Activated CD4-positive, alpha-beta T cell treated with anti-CD3 and anti-CD28 coated beads, Interleukin-10, Interleukin-2, amounts not matched to agents 100 ng/mL and 50 ng/mL, durations not matched to agents 16 hours and 8 hours (primary cell): Measurements from ENCODE around the gene THADA.

ENCODE experiments used
- DNase-seq: peaks from one replicate; pipeline ENCODE4 v3.0.0-alpha.2; 2020

The THADA gene

DNA sequence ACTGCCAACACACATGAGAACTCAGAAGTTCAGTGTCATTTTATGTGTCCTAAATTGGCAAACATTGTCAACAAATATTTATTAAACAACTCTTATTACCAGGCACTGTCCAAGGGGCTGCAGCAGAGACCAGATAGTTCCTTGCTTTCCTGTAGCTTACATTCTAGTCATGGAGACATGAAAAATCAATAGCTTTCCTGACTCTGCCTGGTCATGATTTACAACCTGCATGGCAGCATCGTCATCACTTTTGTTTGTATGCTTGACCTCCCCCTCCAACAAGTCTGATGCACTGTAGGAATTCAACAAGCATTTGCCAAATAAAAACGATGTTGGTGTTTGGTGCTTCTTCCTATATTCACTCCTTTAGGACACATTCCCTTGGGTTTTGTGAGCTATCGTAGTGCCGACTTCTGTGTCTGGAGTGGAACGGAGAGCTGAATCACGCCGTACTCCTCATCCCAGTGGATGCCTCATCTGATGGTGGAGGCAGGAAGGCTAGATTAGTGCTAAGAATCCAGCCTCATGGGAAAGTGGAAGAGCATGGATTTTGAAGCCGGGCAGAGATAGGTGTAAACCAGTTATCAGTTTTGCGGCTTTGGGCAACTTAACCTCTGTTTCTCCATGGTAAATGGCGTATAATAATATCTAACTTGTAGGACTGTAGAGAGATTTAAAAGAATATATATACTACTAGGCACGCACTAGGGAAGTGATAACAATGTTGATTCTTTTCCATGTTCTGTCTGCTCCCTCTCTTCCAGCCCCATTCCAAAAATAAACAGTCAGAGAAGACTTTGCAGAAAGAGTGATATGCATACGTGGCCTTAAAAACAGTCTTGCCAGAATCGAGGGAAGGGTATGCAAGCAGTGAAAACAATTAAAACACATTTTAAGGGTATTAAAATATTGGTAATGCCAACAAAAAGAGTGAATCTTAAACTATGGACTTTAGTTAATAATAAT is 249.0 kb downstream of the THADA start:
- no peak for DNase-seq

DNA sequence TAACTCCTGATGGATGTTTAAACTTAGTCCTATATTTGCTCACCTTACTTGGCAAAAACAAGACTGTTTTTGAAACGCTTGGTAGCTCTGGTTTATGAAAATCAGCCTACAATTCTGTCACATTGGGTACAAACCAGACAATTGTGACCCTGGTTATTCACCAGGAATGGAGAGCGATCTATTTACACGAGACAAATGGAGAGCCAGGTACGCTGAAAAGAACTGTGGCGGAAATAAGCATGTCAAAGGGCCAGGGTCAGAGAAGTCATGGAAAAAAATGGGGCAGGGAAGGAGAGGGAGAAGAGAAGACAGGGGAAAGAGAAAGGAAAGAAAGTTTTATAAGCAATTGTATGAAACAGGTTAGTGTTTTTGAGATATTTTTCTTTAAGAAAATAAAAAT is 250.0 kb downstream of the THADA start:
- no peak for DNase-seq

DNA sequence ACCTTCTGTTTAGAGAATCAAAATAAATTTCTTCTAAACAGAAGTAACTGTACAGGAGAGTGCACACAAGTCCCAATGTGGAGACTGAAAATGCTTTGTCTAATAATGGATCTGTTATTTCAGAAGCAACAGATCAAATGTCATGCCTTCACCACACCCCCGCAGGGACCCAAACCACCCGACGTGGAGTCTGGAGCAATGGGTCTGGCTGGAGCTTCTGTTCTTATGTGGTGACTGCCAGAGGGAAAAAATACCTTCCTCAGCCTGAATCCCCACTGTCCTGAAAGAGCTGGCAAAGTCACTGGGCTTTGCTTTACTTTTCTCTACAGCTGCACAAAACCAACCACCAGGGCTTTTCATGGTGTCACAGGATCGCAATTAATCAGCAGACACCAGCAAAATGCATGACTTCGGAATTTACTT is 250.4 kb downstream of the THADA start:
- no peak for DNase-seq

DNA sequence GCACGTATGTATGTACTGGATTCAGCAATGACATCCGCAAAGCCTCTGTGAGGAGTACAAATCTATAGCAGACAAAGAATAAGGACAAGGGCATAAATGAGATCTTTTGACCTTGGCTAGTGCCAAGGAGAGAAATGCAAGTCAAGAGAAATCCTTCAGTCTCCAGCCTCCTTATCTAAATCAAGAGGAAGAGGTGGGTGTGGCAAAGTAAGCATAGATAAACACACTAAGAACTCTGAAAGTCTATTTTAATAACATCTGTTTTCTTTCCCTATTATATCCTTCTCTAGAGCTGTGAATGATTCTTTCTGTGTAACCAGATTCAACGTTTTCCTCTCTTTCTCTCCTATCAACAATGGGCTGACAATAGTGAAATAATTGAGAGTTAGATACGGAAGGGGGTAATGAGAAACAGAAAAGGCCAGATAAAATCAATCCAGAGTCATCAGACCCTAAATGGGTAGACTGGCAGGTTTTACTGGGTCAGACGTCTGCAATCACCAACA is 250.9 kb downstream of the THADA start:
- no peak for DNase-seq

DNA sequence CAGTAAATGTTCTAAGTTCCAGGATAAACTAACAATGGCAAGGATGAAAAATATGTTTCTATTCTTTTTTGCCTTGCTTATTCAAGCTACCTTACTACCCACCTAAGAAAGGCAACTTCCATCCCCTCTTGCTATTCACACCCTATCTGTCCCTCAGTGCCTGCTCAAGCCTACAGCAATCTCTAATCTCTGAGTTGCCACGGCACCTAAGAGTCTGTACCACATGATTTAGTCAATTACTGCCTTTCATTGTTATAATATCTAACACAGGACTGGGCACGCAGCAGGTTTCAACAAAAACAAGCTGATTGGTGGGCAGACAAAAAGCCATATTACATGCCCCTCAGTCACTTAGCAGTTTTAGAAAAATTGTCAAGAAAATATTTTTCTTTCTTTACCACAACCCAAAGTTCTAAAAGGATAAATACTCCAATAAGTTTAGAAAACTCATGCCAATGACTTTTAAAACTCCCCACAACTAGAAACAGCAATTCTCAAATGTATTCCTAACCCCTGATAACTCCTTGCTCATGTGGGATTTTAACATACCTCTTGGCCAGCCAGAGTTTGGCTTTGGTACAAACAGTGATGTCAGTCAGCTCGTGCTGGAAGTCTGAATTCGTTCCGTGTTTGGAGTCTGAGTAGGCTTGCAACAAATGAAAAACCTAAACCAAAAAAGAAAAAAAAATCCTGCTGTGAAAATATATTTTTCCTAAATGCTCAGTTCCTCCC is 252.1 kb downstream of the THADA start:
- DNase-seq, result no peak

DNA sequence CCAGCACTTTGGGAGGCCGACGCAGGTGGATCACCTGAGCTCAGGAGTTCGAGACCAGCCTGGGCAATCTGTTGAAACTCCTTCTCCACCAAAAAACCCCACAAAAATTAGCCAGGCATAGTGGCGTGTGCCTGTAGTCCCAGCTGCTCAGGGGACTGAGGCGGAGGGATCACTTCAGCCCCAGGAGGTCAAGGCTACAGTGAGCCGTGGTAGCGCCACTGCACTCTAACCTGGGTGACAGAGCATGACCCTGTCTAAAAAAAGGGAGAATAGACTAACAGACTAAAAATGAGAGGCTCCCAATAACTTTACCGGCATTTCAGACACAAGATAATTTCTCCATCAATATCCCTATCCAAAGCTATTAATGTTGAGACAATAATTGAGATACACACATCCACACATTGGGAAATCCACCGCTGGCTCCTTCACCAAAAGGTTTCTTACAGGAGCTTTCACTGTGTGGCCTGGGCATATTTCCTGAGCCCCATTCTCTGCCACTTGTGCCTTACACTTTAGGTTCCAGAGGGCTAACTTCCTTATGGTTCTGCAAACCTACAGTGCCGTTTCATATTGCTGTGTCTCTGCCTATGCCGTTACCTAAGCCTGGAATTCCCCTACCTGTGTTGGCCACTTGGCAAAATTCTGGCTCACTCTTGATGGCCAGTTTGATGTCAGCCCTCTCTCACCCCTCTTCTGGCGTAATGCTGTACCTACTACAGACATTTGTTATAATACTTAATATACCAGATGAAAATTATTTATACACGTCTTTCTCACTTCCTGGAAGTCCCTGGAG is 253.7 kb downstream of the THADA start:
- no peak for DNase-seq

DNA sequence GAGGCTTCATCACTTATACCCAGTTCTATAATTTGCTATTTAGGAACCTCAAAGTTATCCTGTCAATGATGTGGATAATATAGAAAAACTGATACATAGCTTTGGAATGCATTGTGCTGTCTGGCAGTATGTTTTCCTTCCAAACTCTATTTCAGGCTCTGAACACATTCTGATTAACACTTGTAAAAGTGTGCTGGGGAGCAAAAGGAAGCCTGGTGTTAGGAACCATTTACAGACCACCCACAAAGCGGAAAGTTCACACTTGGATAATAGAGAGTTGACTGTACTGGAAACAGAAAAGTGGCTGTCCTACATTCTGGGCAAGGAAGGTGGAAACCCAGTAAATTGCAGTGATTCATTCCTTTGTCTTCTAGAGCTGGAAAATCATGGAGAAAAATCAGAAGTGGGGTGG is 254.9 kb downstream of the THADA start:
- DNase-seq, result no peak

DNA sequence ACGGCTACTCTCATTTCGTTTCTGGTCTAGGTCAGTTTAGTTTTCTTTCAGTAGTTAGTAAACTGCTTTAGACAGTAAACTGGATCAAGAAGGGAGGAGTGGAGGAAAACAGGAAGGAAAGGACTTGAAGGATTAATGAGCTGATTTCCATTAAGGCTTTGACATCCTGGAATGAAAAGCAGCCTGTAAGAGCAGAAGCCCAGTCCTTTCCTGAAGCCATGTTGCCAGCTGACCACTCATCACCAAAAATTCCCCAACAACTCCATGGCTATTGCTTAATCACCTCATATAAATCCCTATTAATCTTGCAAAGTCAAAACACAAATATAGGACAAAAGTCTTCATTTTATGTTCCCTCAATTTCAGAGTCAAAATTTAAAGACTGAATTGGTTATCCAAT is 255.8 kb downstream of the THADA start:
- DNase-seq, result no peak

DNA sequence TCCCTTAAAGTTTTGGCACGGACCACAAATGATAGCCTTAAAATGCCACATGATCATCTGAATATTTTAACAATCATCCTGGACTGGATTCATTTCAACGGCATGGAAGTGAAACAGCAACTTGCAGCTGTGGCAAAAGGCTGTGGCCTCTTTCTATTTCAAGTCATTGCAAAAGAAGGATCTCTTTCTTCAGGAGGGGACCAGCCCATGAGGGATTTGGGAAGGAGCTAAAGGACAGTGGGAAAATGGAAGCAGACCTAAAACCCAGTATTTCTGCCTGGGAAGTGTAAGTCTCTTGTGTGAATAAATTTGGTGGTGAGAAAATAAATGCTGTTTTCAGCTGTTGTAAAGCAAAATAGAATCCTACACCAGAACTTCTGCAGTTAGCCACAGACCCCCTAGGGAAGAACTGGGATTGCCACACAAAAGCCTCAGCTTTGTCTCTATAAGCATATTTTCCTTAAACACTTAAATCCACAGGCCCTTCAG is 262.1 kb downstream of the THADA start:
- DNase-seq, result no peak

DNA sequence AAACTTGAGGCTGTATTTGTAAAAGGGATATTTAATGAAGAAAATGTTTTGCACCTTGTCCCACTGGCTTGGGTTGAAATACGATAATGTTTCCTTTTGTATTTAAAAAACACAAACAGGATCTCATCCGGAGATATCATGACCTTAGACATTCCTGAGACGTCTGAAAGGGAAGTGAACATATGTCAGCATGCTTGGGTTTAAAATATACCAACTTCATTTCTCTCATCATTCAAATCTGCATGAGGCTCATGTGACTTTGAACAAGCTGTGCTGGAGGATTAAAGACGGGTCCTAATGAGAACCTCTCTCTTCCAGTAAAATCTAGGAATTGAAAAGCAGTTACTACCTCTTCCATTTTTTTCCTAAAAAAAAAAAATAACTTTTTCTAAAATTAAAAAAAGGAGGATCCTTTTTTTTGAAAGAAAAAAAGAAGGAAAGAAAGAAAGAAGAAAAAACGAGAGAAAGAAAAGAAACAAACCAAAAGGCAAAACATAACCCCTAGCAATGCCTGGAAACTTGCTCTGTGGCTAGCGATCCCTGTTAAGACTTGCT is 262.7 kb downstream of the THADA start:
- DNase-seq, result no peak

DNA sequence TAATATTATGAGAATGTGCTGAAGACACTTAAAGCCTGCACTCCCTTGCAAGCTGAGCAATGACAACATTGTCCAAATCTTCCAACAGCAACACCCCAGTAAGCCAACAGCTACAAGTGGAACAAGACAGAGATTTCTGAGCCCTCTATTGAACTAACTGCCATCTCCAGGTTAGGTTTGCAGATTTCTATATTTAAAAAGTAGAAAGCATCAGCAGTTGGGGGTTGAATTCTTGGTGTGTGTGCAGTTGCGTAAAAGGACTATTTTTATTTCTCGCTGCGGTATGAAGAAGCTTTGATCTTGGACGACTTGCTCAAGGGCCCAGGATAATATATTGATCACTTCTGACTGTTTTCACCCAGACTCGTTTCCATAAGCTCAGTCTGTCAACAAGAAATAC is 263.2 kb downstream of the THADA start:
- DNase-seq, result no peak

DNA sequence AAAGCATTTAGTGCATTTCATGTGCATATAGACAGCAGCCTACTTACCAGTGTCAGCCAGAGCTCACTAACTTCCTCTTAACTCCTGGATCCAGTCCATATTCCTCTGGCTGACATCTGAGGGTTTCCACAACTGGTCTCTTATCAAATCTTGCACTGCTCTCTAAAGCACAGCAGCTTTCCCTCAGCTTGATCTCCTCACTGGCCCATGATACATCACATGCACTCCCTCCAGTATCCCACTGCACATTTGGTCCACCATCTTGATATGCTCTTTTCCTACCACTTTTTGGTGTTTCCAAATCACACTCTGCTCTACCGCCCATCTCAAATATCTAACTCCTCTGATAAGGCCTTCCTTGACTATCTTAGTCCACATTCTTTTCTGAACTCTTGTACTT is 264.4 kb downstream of the THADA start:
- no peak for DNase-seq

DNA sequence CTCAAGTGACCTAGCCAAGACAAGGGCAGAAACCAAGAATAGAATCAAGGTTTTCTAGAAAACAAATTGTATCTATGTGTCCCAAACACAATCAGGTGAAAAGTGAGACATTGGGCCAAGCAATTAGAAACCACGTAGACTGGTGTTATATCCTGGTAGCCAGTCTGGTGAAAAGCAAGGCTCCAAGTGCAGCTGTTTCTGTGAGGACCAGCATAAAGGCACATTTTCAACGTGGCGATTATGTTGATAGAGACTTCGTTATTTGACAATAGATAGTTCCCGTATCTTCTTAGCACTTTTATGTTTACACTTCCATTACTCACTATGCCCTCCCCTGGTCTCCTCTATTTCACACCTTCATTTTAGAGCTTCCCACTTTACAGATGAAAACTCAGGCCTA is 266.2 kb downstream of the THADA start:
- DNase-seq, result no peak

DNA sequence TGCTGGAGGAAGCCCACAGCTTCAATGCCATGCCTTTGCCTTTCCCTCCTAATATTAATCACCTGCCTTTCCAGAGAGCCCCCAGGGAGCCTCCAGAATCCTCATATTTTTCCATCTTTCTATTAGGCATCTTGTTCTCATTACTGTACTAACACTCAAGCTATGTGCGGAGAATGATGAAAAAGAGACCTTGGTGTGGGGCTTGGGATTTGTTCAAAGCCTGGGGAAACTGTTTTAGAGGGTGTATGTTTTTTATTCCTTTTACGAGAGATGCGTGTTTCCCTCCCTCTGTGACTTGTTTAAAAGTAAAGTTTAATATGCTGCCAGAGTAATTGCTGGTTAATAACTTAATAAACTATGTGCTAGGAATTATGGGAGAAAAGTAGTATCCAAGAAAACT is 267.0 kb downstream of the THADA start:
- DNase-seq, result no peak

DNA sequence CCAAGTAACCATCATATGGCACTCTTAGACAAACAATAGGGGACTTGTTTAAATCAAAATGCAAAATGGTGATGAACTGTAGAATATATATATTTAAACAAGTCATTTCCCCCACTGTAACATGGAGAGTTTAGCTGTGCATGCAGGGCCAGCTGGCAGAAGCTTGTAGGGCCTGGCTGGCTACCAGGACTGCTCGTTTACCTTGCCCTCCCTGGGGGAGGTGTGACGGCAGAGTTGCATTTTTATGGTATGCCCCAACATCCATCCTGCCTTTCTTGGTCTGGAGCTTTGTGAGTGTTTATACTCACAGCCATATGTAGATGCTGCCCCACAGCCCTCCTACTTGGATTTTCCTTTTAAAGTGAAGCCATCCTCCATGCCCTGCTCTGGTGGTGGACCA is 267.7 kb downstream of the THADA start:
- no peak for DNase-seq

DNA sequence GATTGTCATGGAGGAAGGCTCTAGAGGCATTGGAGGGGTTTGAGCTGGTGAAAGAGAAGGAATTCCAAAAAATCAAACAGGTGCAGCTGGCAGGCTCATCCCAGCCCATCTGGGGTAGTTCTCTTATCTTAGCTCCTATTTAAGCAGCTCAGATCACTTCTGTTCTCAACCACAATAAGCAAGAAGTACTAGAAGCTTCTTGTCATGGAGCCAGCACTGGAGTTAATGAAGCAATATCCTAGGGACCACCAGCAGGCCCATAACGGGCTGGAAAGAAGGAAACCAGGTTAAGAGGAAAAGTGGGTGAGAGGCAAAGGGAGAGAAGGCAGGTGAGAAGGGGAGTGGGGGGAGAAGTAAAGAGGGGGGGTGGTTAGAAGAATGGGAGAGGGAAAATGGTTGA is 268.7 kb downstream of the THADA start:
- DNase-seq, result no peak

DNA sequence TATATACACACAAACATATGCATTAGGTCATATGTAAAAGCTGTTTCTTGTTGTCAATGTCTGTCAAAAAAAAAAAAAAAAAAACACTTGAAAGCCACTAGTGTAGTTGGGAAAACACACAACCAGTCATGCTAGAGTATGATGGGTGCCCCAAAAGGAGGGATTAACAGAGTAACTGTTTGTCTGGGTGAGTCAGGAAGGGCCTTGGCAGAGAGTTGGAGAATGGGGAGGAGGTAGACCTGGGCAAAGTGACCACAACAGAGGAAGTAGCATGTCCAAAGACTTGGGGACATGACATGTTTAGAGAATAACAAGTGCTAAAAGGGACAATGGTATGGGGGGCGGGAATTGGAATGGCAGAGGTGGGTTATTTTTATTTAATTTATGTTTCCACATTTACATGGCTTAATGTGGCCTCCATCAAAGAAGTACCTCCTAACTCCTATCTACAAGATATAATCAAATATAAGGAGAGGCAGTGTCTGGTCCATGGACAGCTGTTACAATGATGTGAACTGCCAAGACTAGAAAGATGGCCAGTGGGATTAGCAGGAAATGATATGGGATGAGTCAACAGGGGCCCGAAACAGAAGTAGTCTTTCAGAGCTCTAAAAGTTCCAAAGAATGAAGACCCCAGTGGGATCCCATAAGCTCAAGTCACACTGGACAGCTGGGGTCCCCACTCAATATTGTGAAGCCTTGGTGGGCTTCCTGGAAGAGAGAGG is 269.6 kb downstream of the THADA start:
- no peak for DNase-seq

DNA sequence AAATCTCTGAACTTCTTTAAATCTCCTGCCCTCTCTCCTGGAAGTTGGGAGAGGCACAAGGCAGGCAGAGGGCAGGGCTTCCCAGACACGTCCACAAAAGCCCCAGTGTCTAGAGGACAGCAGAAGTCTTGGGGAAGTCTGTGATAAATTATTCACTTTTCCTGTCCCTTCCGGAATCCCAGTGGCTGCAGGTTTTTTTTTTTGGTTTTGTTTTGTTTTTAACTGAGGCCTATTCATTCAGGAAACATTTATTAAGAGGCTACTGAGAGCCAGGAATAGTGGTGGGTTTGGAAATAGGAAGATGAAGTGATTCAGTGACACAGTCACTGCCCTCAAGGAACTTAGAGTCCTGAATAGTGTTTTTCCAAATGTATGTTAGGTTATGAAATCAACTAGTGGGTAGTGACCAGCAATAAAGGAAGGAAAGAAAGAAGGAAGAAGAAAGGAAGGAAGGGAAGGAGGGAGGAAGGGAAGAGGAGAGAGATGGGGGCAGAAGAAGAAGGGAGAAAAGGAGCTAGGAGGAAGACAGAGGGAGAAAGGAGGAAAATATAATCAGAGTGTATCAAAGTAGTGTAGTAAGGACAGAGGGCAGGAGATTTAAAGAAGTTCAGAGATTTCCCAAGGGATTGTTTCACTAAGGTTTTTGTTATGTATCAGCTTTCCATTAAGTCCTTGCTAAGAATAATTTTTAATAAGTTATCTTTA is 270.6 kb downstream of the THADA start:
- DNase-seq, result no peak

DNA sequence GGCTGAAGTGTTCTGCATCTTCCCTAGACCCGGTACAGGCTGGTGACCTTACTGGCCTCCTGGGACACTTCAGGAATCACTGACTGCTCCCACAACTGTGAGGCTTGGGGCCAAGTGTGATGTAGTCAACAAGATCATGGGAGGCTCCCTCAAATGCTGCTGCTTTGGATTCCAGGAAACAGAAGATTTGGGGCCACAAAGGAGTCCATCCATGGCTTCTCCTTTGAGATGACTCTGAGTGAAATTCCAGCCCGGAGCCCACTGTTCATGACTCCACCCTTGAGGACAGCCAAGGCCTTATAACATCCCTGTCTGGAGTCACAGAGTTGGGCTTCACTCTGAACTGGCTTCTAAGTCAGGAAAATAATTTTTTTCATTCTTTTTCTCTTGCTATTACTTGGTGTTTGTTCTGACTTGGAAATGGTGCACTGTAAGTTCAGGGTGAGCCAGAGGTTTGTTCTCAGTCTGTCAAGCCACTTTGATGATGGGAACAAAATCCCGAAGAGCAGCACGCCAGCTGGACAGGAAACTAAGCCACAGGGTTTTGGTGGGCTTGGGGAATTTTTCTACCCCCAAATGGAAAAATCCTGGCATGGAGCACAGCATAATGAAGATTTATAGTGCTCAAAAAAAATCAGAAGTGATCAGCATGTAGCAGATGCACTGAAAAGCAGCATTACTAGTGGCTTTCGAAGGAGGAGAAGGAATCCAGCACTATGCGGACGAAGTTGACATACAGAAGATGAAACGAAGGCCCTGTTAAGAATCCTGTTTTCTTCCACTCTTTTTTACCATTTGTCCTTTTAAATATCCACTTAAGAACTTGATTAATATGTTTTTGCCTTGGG is 271.4 kb downstream of the THADA start:
- no peak for DNase-seq

DNA sequence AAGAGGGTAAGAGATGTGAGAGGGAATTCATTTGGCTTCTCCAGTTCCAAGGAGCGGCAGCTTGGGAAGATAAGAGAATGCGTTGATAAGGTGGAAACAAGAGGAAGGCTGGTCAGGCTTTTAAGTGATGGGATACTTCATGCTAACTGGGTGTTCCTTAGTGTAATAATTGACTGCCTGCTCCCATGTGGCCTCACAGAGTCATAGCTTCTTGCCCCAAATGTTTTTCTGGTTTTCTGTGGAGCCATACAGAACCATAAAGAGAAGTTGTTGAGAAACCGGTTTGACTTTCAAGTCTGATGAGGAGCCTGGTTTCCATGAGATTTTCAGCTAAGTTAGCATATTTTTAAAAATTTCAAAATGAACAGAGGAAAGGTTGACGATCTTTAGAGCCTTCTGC is 272.0 kb downstream of the THADA start:
- no peak for DNase-seq
